Neural crest cell (in vitro differentiated cells): ENCODE measurements around the gene SCTR. TPM values are rescaled to one million over a fixed set of nuclear protein-coding genes. Genes with fewer than 3 reads are reported as not detected.

Experiments
- DNase-seq: peaks from one replicate; pipeline ENCODE4 v3.0.0; 2021; ENCODE audit warnings: low read depth, mixed read lengths, low spot score
- H3K27ac Mint-ChIP-seq: one replicate; pipeline ENCODE4 v1.8.0; 2021; ENCODE audit warnings: mild to moderate bottlenecking, mixed read lengths; ENCODE audit not compliant: unreplicated experiment
- H3K27me3 Mint-ChIP-seq: 2 replicates; pipeline ENCODE4 v1.8.0; 2021; ENCODE audit warnings: low read depth, mild to moderate bottlenecking, mixed read lengths
- H3K36me3 Mint-ChIP-seq: 2 replicates; pipeline ENCODE4 v1.8.0; 2021; ENCODE audit warnings: low read depth, mild to moderate bottlenecking, mixed read lengths
- H3K4me1 Mint-ChIP-seq: 2 replicates; pipeline ENCODE4 v1.8.0; 2021; ENCODE audit warnings: mixed read lengths
- H3K4me3 Mint-ChIP-seq: one replicate; pipeline ENCODE4 v1.8.0; 2021; ENCODE audit warnings: mild to moderate bottlenecking, mixed read lengths
- H3K9me3 Mint-ChIP-seq: 2 replicates; pipeline ENCODE4 v1.8.0; 2021; ENCODE audit warnings: mixed read lengths
- total RNA-seq: library from RNA; stranded (reverse); gene quantifications from 2 replicates; pipeline ENCODE4 v1.2.1, GENCODE V29; 2021
- TF ChIP-seq, protein P1 (sequence below): fragments of 200-600 bp; sonication (generic); conservative IDR thresholded peaks from 2 replicates; pipeline ENCODE4 v1.5.0; 2021; ENCODE audit warnings: antibody characterized with exemption, mild to moderate bottlenecking

Gene SCTR
- total RNA-seq, 1 donor from 2014 or later = not detected

- Mint-ChIP-seq H3K27ac (no peak overlapping the region), H3K27me3 (peaks cover 2% of the 10 kb centered on the region), H3K4me3 (no peak overlapping the region), H3K4me1 (no peaks in the 10 kb centered on the region), H3K36me3 (no peaks in the 10 kb centered on the region), H3K9me3 (no peaks in the 10 kb centered on the region)
- no peak for DNase-seq
- TF ChIP-seq, protein P1, sequence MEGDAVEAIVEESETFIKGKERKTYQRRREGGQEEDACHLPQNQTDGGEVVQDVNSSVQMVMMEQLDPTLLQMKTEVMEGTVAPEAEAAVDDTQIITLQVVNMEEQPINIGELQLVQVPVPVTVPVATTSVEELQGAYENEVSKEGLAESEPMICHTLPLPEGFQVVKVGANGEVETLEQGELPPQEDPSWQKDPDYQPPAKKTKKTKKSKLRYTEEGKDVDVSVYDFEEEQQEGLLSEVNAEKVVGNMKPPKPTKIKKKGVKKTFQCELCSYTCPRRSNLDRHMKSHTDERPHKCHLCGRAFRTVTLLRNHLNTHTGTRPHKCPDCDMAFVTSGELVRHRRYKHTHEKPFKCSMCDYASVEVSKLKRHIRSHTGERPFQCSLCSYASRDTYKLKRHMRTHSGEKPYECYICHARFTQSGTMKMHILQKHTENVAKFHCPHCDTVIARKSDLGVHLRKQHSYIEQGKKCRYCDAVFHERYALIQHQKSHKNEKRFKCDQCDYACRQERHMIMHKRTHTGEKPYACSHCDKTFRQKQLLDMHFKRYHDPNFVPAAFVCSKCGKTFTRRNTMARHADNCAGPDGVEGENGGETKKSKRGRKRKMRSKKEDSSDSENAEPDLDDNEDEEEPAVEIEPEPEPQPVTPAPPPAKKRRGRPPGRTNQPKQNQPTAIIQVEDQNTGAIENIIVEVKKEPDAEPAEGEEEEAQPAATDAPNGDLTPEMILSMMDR = no peak
These were observed 58.6 kb downstream of the SCTR start for GRCh38 chr2:119465687-119466086.

DNA sequence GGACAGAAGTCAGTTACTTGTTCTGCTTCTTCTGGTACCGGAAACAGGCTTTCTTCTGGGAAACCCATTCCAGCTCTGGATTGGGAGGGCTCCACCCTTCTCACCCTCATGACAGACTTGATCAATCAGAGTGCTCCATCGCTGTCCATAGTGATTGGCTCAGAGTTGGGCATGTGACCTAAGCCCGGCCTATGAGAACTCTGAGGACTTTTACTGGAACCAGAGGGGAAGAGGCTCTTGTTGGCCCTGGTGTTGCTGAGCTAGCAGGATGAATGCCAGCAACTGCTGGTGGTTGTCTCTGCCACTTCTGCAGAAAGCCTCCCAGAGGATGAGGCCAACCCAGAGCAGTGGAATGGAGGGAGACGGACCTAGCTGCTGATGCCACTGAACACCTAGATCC, 59.3 kb downstream of the SCTR start:
- Mint-ChIP-seq H3K9me3 (no peaks in the 10 kb centered on the region), H3K27me3 (peaks cover 2% of the 10 kb centered on the region), H3K4me3 (no peak overlapping the region), H3K4me1 (no peaks in the 10 kb centered on the region), H3K36me3 (no peaks in the 10 kb centered on the region), H3K27ac (no peak overlapping the region)
- TF ChIP-seq, protein P1 = no peak
- no peak for DNase-seq

DNA sequence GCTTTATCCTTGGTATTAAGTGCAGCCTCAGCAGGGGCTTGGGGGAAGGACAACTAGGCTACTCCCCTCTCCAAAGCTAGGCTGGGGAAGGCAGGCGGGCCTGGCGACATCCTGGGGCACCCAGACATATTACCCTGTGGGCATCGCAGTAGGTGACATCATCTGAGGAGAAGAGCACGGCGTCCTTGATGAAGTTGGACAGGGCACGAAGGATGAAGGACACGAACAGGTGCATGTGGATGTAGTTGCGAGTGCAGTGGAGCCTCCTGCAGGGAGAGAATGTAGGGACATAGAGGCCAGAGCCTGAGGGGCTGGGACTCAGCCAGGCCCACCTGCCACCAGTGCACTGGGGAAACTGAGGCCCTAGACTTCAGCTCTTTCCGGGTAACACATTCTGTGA, 60.3 kb downstream of the SCTR start:
- TF ChIP-seq, protein P1 = no peak
- no peak for DNase-seq
- Mint-ChIP-seq H3K4me1 (peaks cover 8% of the 10 kb centered on the region), H3K9me3 (no peaks in the 10 kb centered on the region), H3K36me3 (no peaks in the 10 kb centered on the region), H3K4me3 (no peak overlapping the region), H3K27ac (no peak overlapping the region), H3K27me3 (peaks cover 2% of the 10 kb centered on the region)

DNA sequence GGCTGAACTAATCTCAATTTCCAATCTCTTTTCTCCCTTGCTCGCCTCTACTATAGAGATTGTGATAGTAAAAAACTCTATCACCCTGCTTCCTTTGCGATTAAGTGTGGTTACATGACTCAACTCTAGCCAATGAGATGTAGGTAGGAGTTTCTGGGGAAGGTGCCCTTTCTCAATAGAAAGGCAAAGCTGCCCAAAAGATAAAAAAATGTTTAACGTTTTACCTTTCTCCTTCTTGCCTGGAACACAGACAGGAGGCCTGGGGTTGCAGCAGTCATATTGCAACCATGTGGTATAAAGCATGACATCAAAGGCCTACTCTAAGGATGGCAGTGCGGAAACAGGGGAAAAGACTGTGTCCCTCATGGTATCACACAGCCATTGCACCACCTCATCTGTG, 61.1 kb downstream of the SCTR start:
- TF ChIP-seq, protein P1 = no peak
- Mint-ChIP-seq H3K4me3 (no peak overlapping the region), H3K36me3 (no peaks in the 10 kb centered on the region), H3K27ac (no peak overlapping the region), H3K27me3 (no peaks in the 10 kb centered on the region), H3K9me3 (no peaks in the 10 kb centered on the region), H3K4me1 (peaks cover 13% of the 10 kb centered on the region)
- no peak for DNase-seq

DNA sequence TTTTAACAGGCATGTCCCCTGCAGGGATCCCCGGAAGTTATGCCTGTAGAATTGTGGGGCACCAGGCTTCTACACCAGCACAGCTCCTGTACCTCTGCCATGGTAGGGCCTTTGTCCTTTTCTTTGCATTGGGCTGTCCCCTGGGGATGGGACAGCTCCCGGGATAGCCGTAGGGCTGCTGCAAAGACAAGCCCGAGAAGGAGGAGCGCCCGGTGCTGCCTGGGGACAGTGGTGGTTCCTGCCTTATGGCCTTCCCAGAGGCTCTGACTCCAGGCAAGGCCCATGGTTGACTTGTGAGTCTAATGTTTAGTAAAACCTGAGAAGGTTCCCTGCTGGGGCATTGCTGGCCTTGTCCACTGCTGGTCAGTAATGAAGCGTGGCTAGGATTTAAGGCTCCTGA, 61.7 kb downstream of the SCTR start:
- TF ChIP-seq, protein P1 = no peak
- H3K36me3 Mint-ChIP-seq = no peaks in the 10 kb centered on the region
- H3K27me3 Mint-ChIP-seq = no peaks in the 10 kb centered on the region
- H3K27ac Mint-ChIP-seq = no peak overlapping the region
- peaks cover 13% of the 10 kb centered on the region for H3K4me1 Mint-ChIP-seq
- no peaks in the 10 kb centered on the region for H3K9me3 Mint-ChIP-seq
- no peak overlapping the region for H3K4me3 Mint-ChIP-seq
- no peak for DNase-seq

DNA sequence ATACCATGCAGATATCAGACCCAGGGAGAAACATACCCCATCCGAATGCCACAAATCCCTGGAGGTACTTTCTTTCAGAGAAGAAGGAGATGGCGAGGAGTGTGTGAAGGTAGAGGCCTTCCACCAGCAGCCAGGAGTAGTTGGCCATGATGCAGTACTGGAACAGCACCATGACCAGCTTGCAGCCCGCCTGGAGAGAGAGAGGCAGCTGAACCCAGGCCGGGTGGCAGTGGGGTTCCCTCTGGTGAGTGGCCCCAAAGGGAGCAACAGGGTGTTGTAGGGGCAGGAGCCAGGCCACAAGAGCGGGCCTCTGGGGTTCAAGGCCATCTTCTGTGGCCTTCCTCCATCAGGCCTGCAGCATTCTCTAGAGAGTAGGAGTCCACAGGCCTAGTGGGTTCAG, 62.5 kb downstream of the SCTR start:
- Mint-ChIP-seq H3K9me3 (no peaks in the 10 kb centered on the region), H3K27me3 (no peaks in the 10 kb centered on the region), H3K36me3 (no peaks in the 10 kb centered on the region), H3K27ac (no peak overlapping the region), H3K4me1 (peaks cover 15% of the 10 kb centered on the region), H3K4me3 (no peak overlapping the region)
- TF ChIP-seq, protein P1 = no peak
- DNase-seq = no peak
